Stimulated activated CD8-positive, alpha-beta memory T cell treated with anti-CD3 and anti-CD28 coated beads, Interleukin-7, amount 100 ng/mL, for 4 hours (primary cell): Measurements from ENCODE around the gene HSPBP1.
"Not testable (repeated sequence)": the region's sequence is repeated elsewhere in the genome, so short reads cannot be mapped to it uniquely, and the experiment has no call there.

ENCODE experiments used
- DNase-seq, 2 donors: peaks; one replicate each; pipeline ENCODE4 v3.0.0-alpha.2; 2020; ENCODE audit warnings: low read depth in 2 of 2

Gene HSPBP1

GRCh38 chr19:55239004-55239403, 40.9 kb downstream of the HSPBP1 start:
- DNase-seq: no peak

DNA sequence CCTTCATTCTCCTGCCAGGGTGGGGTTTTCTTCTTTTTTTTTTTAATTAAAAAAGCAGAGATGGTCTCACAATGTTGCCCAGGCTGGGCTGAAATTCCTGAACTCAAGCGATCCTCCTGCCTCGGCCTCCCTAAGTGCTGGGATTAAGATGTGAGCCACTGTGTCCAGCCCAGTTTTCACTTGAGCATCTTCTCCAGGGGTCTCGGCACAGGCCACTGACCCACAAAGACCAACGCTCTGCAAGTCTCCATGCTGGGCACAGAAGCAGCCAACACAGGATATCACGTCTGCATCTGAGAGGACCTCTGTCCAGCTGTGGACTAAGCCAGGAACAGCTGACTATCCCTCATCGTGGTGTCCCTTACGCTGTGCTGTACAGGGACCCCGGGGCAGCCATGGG, 41.9 kb downstream of the HSPBP1 start:
- DNase-seq: no peak

- no peak for DNase-seq
Measured at GRCh38 chr19:55232986-55233385, 46.9 kb downstream of the HSPBP1 start.

DNA sequence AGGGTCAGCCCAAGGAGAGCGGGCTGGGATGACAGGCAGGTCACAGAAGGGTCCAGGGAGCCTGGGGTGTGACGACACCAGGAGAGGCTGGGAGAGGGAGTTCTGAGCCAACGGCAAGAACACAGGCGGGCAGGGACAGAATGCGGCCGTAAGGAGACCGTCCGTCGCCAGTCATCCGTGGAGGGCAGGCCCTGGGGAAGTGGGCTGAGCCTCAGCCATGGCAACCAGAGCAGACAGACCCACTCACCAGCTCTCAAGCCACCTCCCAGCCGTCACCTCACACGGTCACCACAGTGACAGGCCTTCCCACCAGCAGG, 47.7 kb downstream of the HSPBP1 start:
- DNase-seq: no peak

- DNase-seq: no peak
Measured at GRCh38 chr19:55231391-55232285, 48.3 kb downstream of the HSPBP1 start.

DNA sequence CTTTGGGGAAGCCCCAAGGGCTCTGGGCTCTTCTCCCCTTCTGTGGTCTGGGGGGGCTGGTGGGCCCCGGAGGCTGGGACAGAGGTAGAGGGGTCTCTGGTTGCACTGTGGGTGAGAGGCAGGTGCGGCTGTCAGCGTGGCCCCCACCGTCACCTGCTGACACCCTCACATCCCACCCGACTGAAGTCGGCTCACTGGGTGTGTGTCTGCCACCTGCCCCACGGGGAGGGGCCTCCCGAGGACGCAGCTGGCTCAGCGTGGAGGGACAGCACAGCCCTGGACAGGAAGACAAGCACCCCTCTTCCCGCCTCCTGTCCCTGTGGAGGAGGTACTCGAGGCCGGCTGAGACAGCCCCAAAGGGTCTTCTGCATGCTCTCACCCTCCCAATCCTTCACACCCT, 49.1 kb downstream of the HSPBP1 start:
- no peak for DNase-seq

- no peak for DNase-seq
Measured at GRCh38 chr19:55230329-55230728, 49.6 kb downstream of the HSPBP1 start.

GRCh38 chr19:55229789-55230182, 50.1 kb downstream of the HSPBP1 start:
- no peak for DNase-seq

DNA sequence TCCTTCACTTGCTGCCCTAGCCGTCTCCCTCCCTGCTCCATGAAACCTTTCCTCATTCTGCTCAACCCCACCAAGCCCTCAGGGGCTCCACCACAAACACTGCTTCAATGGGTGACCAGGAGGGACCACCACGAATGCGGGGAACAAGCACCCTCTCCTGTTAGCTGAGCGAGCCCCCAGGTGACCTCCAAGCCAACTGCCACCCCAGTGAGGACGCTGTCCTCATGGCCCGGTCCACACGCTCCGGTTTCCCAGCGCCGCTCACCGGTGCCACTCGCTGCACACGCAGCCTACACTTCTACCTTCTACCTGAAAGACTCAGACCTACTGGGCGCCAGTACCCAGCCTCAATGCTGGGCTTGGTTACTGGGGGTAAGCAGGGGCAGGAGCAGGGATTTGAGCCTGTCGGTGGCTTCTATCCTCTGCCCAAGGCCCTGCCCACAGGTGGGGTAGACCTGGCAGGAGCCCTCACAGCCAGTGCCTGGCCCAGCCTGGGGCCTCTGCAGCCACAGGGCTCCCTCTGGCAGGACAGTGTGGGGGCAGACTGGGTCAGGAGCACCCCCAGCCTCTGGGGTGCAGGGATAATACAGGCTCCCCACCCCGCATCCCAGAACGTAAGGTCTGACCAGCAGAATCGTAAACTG, 50.6 kb downstream of the HSPBP1 start:
- no peak for DNase-seq

DNA sequence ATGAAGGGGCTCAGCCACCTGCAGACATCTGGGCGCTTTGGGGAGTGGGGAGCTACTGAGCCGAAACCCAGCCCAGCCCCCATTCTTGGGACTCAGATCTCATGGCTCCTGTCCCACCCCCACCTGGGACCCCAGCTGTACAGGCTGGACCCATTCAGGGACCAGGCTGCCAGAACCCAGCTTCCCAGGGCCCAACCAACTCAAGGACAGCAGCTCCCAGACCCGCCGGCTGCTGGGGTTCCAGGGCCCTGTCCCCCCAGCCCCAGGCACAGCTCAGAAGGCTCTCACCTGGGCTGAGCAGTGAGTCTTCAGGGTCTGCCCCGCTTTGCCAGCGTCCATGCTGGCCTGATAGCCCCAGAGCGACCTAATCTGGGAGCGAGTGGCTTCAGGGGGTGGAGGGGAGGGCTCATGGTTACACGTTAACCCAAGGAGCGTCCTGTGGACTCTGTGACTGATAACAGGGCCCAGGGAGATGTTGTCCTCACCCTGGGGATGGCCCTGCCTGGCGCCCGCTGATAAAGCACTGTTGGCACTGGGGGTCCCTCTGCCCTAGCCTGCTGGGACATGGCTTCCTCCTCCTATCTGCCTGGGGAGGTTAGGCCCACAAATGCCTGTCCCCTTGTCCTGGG, 51.4 kb downstream of the HSPBP1 start, which contains the start of gene TMEM86B:
Gene TMEM86B, minus strand, starts transcription at position 361 of the 629 bp plus-strand sequence. Its CDS starts 22 bp downstream, at position 339.
- DNase-seq: no peak

- DNase-seq: no peak
Measured at GRCh38 chr19:55228015-55228391, 51.9 kb downstream of the HSPBP1 start.

GRCh38 chr19:55227241-55228014, 52.5 kb downstream of the HSPBP1 start:
- no peak for DNase-seq

DNA sequence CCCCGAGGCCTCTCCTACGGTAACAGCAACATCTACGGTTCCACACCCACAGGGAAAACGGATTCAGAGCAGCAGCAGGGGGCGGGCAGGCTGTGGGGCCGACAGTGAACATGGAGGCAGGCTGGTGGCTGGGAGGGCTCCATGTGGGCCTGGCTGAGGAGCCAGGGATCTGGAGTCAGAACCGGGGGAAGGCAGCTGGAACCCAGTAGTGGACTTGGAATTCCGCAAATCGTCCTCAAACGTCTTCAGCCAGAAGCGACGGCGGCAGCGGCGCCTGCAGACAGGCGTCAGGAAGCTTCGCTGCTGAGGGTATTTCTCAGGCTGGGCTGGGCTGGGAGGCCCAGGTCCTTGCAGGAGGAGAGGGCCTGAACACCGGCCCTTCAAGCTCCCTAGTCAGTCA, 53.1 kb downstream of the HSPBP1 start:
- no peak for DNase-seq

DNA sequence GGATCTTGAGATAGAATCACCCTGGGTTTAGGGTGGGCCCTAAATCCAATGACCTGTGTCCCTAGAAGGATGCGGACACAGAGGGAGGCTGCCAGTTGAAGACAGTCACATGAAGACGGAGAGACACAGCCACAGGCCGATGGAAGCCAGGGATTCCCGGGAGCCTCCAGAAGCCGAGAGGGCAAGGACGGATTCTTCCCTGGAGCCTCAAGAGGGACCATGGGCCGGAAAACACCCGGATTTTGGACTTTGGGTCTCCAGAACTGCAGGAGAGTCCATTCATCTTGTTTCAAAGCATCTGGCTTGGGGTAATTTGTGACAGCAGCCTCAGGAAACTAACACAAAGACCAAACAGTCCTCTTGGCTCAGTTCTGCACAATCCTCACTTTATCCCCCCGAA, 53.6 kb downstream of the HSPBP1 start:
- DNase-seq: no peak

DNA sequence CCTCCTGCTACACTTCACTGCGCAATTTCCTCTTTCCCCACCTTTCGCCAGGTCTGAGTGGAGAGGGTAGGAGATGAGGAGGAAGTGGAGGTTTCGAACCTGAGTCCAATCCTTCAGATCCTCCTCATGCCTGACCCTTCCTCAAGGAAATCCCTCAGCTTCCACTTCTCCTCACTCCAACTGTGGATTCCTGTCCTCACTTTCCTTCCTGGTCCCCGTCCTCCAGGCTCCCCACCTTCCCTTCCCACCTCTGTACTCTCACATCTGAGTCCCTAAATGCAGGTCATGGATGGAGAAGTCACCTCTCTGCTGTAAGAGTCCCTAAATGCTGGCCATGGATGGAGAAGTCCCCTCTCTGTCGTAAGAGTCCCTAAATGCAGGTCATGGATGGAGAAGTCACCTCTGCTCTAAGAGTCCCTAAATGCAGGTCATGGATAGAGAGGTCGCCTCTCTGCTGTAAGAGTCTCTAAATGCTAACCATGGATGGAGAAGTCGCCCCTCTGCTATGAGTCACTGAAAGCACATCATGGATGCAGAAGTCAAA, 54.4 kb downstream of the HSPBP1 start:
- DNase-seq: no peak

- not testable (repeated sequence) for DNase-seq
Measured at GRCh38 chr19:55224679-55225414, 55.1 kb downstream of the HSPBP1 start.

- no peak for DNase-seq
Measured at GRCh38 chr19:55224038-55224665, 55.8 kb downstream of the HSPBP1 start.

DNA sequence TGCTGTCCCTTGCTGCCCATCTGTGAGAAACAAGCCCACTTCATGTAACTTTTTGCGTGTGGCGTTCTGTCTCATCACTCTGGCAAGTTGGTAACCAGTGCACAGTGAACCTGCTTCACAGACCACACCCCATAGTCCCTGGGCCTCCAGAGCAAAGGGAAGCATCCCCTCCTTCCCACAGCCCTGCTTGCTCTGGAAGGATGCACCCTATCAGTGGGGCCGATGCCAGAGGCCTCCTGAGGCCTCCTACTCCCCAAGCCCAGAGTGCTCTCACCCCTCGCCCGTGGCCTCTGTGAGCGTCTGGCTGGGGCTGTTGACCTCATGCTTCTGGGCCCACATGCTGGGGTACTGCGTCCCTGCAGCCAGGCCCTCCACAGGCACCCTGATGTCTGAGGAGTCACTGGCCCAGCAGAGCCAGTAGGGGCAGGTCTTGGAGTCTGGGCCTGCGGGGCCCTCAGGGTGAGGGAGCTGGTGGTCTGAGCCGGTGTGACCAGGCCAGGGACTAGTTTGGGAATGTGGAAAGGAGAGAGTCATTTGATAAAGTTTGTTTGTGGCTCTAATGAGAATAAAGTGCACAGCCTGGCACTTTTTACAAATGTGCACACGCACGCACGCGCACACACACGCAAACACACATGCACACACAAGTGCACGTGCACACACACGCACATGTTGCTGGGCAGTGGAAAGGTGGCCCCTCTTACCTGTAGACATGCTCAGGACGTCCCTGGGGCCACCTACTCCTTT, 56.4 kb downstream of the HSPBP1 start:
- DNase-seq: no peak

GRCh38 chr19:55220525-55220924, 59.4 kb downstream of the HSPBP1 start:
- no peak for DNase-seq
